ENCODE data around the gene ZMPSTE24. TPM values are rescaled to one million over a fixed set of nuclear protein-coding genes. Genes with fewer than 3 reads are reported as not detected.

Gene ZMPSTE24
- total RNA-seq, 4 donors from 2014 or later, result 14.9 to 29.8 (median 27.4) TPM

- TF ChIP-seq CTCF (IDR thresholded peaks at IDR 0.05) (no peak), POLR2A (IDR thresholded peaks at IDR 0.05) (no peak)
- H3K4me3 ChIP-seq (ENCODE audit: low read depth, poor library complexity, severe bottlenecking), result no peak overlapping the region
- intact Hi-C loops (cut with DNase I; ENCODE audit: low total_unique reads), result no loop called here
- 89 to 91% methylated on average over 3 of the region's 3 CpGs for WGBS, 2 donors
- DNase-seq (ENCODE audit: low spot score in 2 of 2), result no peak
Measured at GRCh38 chr1:40226192-40226591, 31.8 kb upstream of the ZMPSTE24 start.

- intact Hi-C loops (cut with DNase I; ENCODE audit: low total_unique reads), result no loop called here
- DNase-seq (ENCODE audit: low spot score in 2 of 2), result no peak
- TF ChIP-seq CTCF (IDR thresholded peaks at IDR 0.05), result no peak
- no peak for TF ChIP-seq POLR2A (IDR thresholded peaks at IDR 0.05)
- 89% methylated on average over 4 of the region's 4 CpGs for WGBS, 2 donors
- H3K4me3 ChIP-seq (ENCODE audit: low read depth, poor library complexity, severe bottlenecking), result no peak overlapping the region
Measured at GRCh38 chr1:40232444-40232843, 25.6 kb upstream of the ZMPSTE24 start.

- WGBS, 2 donors, result 90 to 96% methylated on average over 1 of the region's 1 CpG
- intact Hi-C loops (cut with DNase I; ENCODE audit: low total_unique reads), result no loop called here
- TF ChIP-seq CTCF (IDR thresholded peaks at IDR 0.05) (no peak), POLR2A (IDR thresholded peaks at IDR 0.05) (no peak)
- DNase-seq (ENCODE audit: low spot score in 2 of 2), result no peak
- H3K4me3 ChIP-seq (ENCODE audit: low read depth, poor library complexity, severe bottlenecking), result no peak overlapping the region
Measured at GRCh38 chr1:40239626-40240025, 18.4 kb upstream of the ZMPSTE24 start.

- intact Hi-C loops (cut with DNase I; ENCODE audit: low total_unique reads), result no loop called here
- TF ChIP-seq CTCF (IDR thresholded peaks at IDR 0.05), result no peak
- no peak for TF ChIP-seq POLR2A (IDR thresholded peaks at IDR 0.05)
- DNase-seq (ENCODE audit: low spot score in 2 of 2), result no peak
- no peak overlapping the region for H3K4me3 ChIP-seq (ENCODE audit: low read depth, poor library complexity, severe bottlenecking)
- 90 to 91% methylated on average over 2 of the region's 2 CpGs for WGBS, 2 donors
Measured at GRCh38 chr1:40240390-40240789, 17.6 kb upstream of the ZMPSTE24 start.

- WGBS, 2 donors, result 75 to 81% methylated on average over 1 of the region's 1 CpG
- H3K4me3 ChIP-seq (ENCODE audit: low read depth, poor library complexity, severe bottlenecking), result no peak overlapping the region
- TF ChIP-seq CTCF (IDR thresholded peaks at IDR 0.05) (no peak), POLR2A (IDR thresholded peaks at IDR 0.05) (no peak)
- DNase-seq (ENCODE audit: low spot score in 2 of 2), result no peak
- intact Hi-C loops (cut with DNase I; ENCODE audit: low total_unique reads), result no loop called here
Measured at GRCh38 chr1:40241362-40241761, 16.7 kb upstream of the ZMPSTE24 start.

GRCh38 chr1:40243351-40243750 is 14.7 kb upstream of the ZMPSTE24 start:
- no peak for TF ChIP-seq CTCF (IDR thresholded peaks at IDR 0.05)
- TF ChIP-seq POLR2A (IDR thresholded peaks at IDR 0.05), result no peak
- no peak for DNase-seq (ENCODE audit: low spot score in 2 of 2)
- no peak overlapping the region for H3K4me3 ChIP-seq (ENCODE audit: low read depth, poor library complexity, severe bottlenecking)
- 52 to 63% methylated on average over 2 of the region's 2 CpGs for WGBS, 2 donors
- intact Hi-C loops (cut with DNase I; ENCODE audit: low total_unique reads), result no loop called here

All from lower leg skin (tissue), 4 donors.